Ovary (tissue), 3 donors: ENCODE results near the gene SLC1A1.

Experiments
- CTCF ChIP-seq, 3 donors: fragments of 450-650 bp in 2 of 3; fragments of 200-600 bp in 1 of 3; IDR thresholded peaks; one replicate each; pipeline versions ENCODE4 v1.5.1 to v1.8.0; 2016 to 2022; ENCODE audit warnings: antibody characterized with exemption in 3 of 3, mild to moderate bottlenecking in 1 of 3
- POLR2A ChIP-seq: fragments of 450-650 bp; IDR thresholded peaks from one replicate; pipeline ENCODE4 v1.6.1; 2017; ENCODE audit warnings: antibody characterized with exemption, mild to moderate bottlenecking, moderate library complexity
- donor health status: DM: no; HTN: no; CAD: no.

- TF ChIP-seq CTCF (IDR thresholded peaks at IDR 0.05) (no peak), POLR2A (no peak)
Measured at GRCh38 chr9:4615778-4616177, 125.5 kb downstream of the SLC1A1 start.
